GM18868 (cell line): ENCODE measurements around the gene SLC25A21.
"Not testable (repeated sequence)": the region's sequence is repeated elsewhere in the genome, so short reads cannot be mapped to it uniquely, and the experiment has no call there.

Experiments
- ATAC-seq: cut with Tn5 transposase; IDR thresholded peaks from one replicate; pipeline ENCODE4 v1.9.1; 2021; ENCODE audit warnings: mild to moderate bottlenecking, moderate library complexity; ENCODE audit not compliant: unreplicated experiment

Gene SLC25A21

GRCh38 chr14:36844443-36845195 is 327.8 kb downstream of the SLC25A21 start:
- ATAC-seq, result no peak

DNA sequence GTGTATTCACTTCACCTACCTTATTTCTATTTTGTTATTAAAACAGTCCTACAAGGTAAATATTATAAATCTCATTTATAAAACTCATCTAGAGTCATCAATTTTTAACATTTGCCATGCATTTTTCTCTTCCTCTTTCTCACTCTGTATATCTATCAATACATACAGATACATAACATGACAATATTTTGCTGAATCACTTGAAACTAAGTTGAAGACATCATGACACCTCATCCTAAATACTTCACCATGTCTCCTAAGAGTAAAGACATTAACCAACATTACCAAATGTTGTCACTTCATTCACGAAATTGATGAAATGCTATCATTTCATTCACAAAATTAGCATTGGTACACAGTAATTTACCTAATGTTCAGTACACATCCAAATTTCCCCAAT is 329.0 kb downstream of the SLC25A21 start:
- ATAC-seq, result no peak

GRCh38 chr14:36835128-36835527 is 337.3 kb downstream of the SLC25A21 start:
- no peak for ATAC-seq

DNA sequence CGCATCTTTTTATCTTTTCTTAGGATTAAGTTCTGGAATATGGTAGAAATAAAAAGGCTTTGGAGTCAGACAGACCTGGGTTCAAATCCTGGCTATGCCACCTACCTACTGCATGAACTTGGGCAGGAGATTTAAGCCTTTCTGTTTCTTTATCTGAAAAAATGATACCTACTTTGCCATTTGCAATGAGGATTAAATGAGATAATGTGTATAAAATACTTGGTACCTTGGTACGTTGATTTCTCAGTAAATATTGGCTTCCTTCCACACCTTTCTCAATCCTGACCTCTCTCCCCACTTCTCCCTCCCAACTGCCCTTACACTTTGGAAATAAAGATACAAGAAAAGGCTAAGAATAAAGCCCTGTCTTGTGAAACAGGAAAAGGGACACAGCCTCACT is 338.1 kb downstream of the SLC25A21 start:
- ATAC-seq, result no peak

GRCh38 chr14:36829547-36829946 is 342.9 kb downstream of the SLC25A21 start:
- ATAC-seq, result no peak

DNA sequence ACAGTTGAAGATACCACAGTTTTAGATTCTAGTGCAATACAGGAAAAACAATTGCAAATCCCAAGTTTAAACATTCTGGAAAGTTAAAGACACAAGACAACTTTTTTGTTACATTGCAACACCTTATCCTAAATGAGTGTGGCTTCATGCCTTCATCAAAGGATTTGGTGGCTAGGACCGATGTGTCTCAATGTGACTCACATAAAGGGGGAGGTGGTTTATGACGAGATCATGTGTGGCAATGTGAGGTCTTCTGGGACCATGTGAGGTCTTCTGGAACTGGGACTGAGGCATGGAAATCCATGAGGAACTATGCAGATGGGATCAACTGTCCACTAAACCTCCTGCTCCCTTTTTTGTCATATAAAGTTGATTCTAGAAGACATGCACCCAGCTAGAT is 344.5 kb downstream of the SLC25A21 start:
- ATAC-seq, result no peak

- ATAC-seq, result no peak
These were observed 345.8 kb downstream of the SLC25A21 start for GRCh38 chr14:36826614-36827013.

- ATAC-seq, result no peak
These were observed 347.6 kb downstream of the SLC25A21 start for GRCh38 chr14:36824854-36825253.

- no peak for ATAC-seq
These were observed 348.8 kb downstream of the SLC25A21 start for GRCh38 chr14:36823651-36824050.

GRCh38 chr14:36822685-36823084 is 349.7 kb downstream of the SLC25A21 start:
- ATAC-seq, result no peak

DNA sequence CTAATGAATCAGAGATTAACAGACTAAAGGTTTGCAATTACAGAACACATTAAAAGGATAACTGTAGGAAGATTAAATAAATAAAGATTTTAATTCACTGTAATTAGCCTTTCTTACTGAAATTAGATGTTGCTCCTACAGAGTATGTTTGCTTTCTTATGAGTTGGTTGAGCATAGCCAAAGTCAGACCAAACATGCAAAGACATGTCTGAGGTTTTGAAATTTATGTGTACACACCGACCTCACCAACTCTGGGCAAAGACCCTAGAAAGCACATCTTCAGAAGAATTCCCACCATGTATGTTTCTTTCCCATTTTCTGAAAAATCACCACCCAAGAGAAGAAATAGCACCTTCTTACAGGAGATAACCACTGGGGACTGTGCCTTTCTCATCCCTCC is 351.5 kb downstream of the SLC25A21 start:
- no peak for ATAC-seq

GRCh38 chr14:36820111-36820709 is 352.2 kb downstream of the SLC25A21 start:
- ATAC-seq, result peak; percentile 39

DNA sequence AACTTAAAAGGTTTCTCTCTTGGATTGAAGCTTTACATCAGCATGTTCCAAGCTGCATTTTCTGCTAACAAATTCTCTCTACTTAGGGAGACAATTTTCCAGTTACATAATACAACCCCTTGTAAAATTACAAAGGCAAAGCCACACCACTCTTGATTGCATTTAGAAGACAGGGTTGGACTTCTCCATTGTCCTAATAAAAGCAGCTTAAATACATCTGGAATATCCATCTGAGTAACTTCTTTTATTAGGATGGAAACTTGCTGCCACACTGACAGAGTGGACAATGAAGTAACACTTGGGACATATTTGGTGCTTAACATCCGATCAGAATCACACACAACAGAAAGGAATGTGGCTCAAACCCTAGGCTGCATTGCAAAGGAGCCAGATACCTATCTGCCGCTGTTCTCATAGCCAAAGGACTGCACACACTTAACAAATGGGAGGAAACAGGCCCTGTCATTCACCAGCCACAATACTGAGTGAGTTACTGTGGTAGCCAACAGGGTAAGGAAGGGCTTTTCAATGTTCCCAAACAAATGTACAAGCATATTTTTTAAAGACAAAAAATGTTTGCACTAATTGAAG is 353.5 kb downstream of the SLC25A21 start:
- ATAC-seq, result no peak

DNA sequence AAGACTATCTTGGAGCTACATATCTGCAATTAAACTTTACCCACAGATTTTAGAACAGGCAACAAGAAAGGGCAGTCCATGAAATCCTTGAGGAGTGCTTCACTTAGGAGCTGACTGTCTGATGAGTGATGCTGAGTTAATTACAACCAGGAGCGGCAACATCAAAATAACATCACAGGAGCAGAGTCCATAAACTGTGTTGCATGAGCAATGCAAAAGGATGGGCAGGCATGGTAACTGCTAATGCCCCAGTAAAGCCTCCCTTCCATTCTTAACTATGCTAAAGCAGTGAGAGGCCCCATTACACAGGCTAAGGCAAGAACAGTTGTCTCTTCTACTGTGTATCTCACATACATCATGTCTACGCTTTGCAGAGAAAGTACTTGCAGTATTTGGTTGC is 354.2 kb downstream of the SLC25A21 start:
- no peak for ATAC-seq

GRCh38 chr14:36817071-36817930 is 355.1 kb downstream of the SLC25A21 start:
- ATAC-seq, result no peak

DNA sequence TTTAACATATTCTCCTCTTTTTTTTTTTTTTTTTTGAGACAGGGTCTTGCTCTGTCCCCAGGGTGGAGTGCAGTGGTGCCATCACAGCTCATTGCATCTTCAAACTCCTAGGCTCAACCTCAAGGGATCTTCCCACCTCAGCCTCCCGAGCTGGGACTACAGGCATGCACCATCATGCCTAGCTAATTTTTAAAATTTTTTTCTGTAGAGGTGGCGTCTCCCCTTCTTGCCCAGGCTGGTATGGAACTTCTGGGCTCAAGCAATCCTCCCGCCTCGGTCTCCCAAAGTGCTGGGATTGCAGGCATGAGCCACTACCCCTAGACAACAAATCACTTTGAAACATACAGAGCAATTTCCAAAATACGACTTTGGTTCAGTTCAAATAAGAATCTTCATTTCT is 355.9 kb downstream of the SLC25A21 start:
- ATAC-seq, result no peak

- ATAC-seq, result not testable (repeated sequence)
These were observed 357.6 kb downstream of the SLC25A21 start for GRCh38 chr14:36814783-36815182.

GRCh38 chr14:36810209-36810608 is 362.2 kb downstream of the SLC25A21 start:
- no peak for ATAC-seq

DNA sequence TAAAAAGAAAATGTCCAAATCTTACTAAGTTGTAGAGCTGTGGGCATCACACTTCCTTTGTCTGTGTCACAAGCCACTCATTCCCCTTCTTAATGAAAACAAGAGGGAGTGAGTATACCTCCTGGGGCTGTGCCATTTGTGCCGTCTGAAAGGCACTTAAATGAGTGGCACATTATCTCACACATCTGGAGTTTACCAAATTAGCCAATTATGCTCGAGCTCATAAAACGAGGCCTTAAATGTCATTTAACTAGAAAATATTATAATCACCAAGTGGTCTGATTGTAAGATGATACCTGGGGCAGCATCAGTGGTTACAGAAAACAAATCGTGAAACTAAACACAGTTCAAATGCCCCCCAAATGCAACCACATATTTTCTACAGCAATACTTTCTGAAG is 364.7 kb downstream of the SLC25A21 start:
- ATAC-seq, result no peak

DNA sequence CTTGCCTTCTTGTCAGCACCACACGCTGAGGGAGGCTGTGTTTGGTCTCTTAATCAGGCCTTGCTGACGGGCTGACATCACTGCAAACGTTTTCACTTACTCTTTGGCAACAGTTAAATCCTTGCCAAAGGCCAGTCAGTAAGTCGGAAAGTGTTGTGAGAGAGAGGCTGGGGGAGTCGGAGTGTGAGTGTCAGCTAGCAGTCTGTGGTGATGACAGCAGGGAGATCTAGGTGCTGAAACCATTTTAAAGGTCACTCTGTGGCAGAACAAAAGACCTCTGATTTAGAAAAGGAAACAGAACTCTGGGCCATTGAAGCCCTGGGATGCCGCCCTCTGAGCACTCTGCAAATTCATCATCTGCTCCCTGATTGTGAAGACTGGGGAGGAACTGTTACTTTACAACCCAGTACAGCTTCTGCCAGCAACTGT is 367.3 kb downstream of the SLC25A21 start:
- no peak for ATAC-seq

DNA sequence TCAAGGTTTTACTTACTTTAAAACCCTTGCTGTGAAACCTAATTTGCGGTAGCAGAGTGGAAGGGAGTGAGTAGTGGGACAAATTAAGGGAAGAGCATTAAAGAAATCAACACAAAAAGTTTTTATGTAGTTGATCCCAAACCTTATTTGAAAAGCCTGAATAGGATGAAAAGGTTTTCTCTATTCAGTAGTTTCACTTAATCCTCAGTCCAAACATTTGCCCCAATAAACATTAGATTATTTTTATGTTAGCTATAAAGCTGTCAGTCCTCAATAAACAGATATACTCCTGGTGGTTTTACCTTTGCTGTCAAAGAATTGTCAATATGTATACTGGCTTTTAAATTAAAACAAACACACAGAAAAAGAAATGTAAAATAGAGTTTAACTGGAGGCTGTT is 374.8 kb downstream of the SLC25A21 start:
- ATAC-seq, result no peak
